Ovary (tissue), 9 donors: Measurements from ENCODE around the gene MAD1L1. TPM values are rescaled to one million over a fixed set of nuclear protein-coding genes. Genes with fewer than 3 reads are reported as not detected.
"Not testable (repeated sequence)": the region's sequence is repeated elsewhere in the genome, so short reads cannot be mapped to it uniquely, and the experiment has no call there.

Experiments
- DNase-seq, 5 donors: peaks; one replicate each; pipeline ENCODE4 v3.0.0-alpha.2; 2019 to 2020
- H3K27ac ChIP-seq, 2 donors: fragments of 200-600 bp; one replicate each; pipeline versions ENCODE4 v1.5.1 to v1.8.0; 2019 to 2022
- H3K27me3 ChIP-seq: fragments of 200-600 bp; one replicate; pipeline ENCODE4 v1.8.0; 2022
- H3K36me3 ChIP-seq: fragments of 200-600 bp; sonication (generic); one replicate; pipeline ENCODE4 v1.5.1; 2019
- H3K4me1 ChIP-seq: one replicate; pipeline ENCODE4 v1.8.1; 2013; ENCODE audit warnings: mild to moderate bottlenecking, moderate library complexity; ENCODE audit not compliant: insufficient read depth
- H3K4me3 ChIP-seq: fragments of 200-600 bp; sonication (generic); one replicate; pipeline ENCODE4 v1.5.1; 2017
- H3K9me3 ChIP-seq, 2 donors: fragments of 200-600 bp in 1 of 2; sonication (generic) in 1 of 2; one replicate each; pipeline versions ENCODE4 v1.5.1 to v1.8.1; 2013 to 2019; ENCODE audit warnings: mild to moderate bottlenecking in 1 of 2, moderate library complexity in 1 of 2
- CTCF ChIP-seq, 3 donors: fragments of 450-650 bp in 2 of 3; fragments of 200-600 bp in 1 of 3; IDR thresholded peaks; one replicate each; pipeline versions ENCODE4 v1.5.1 to v1.8.0; 2016 to 2022; ENCODE audit warnings: antibody characterized with exemption in 3 of 3, mild to moderate bottlenecking in 1 of 3
- EP300 ChIP-seq: sonication (generic); formaldehyde crosslinking; IDR thresholded peaks from one replicate; pipeline ENCODE4 v1.6.1; 2017; ENCODE audit warnings: antibody characterized with exemption
- POLR2A ChIP-seq: fragments of 450-650 bp; IDR thresholded peaks from one replicate; pipeline ENCODE4 v1.6.1; 2017; ENCODE audit warnings: antibody characterized with exemption, mild to moderate bottlenecking, moderate library complexity
- WGBS, 3 donors: extraction: QIAGEN DNeasy Blood & Tissue Kit in 1 of 3; methylation state at CpG; one replicate each; pipeline versions ENCODE4 v1.1.5 to v1.1.7; 2013 to 2017; 5-methylcytosine and 5-hydroxymethylcytosine counted together
- intact Hi-C, 4 donors: fragments of 100-400 bp; cut with DNase I; formaldehyde crosslinking; loops; one replicate each; pipeline versions ENCODE4 v1.11.0 to v1.15.1; 2022 to 2023
- polyA plus RNA-seq, 2 donors: library from polyadenylated mRNA; stranded (reverse); fragments of 200-250 nt in 1 of 2; fragments of 350-450 nt in 1 of 2; fragmentation: Illumina TruSeq in 1 of 2; extraction: RNeasy Lipid Tissue Mini Kit (QIAGEN cat#74804) in 1 of 2; gene quantifications; one replicate each; pipeline ENCODE4 v1.2.3, GENCODE V29; 2013 to 2014
- total RNA-seq, 7 donors: library from RNA; depleted of rRNA in 2 of 7; stranded (reverse); fragments of >200 nt in 2 of 7; fragmentation: NEBNext Ultra II Directional in 3 of 7; extraction: Animal tissue kit (Norgen Biotek cat#: 25700) in 3 of 7; gene quantifications; one replicate each; pipeline versions ENCODE4 v1.1.0 to v1.2.4, GENCODE V29; 2016 to 2023
- donor health status: DM: no; HTN: no; CAD: no; lungs with moderate emphysema.
- donor health status: DM: no; HTN: no; CAD: no.
- donor health status: Bipolar disorder and iron deficiency.
- donor health status: DM: yes; HTN: yes; CAD: no.
- donor health status: DM: no; HTN: no; CAD: no.
- donor health status: DM: yes; HTN: yes; CAD: no.

The MAD1L1 gene
- total and polyA plus RNA-seq, 9 donors = 5.9 to 36.6 (median 22.8) TPM

GRCh38 chr7:1863091-1863900 lies 369.4 kb downstream of the MAD1L1 start:
- Histone ChIP-seq H3K36me3 (no peaks in the 10 kb centered on the region), H3K27me3 (no peaks in the 10 kb centered on the region), H3K9me3 (no peaks in the 10 kb centered on the region), H3K4me3 (no peak overlapping the region), H3K4me1 (peaks cover 2% of the 10 kb centered on the region), H3K27ac (no peak overlapping the region)
- TF ChIP-seq CTCF (IDR thresholded peaks at IDR 0.05) (no peak), EP300 (no peak), POLR2A (no peak)
- 79 to 85% (median 83%) methylated on average over 35 to 40 of the region's 40 CpGs for WGBS, 3 donors
- intact Hi-C loops = no loop called here
- no peak for DNase-seq

- WGBS, 3 donors = 19 to 49% (median 24%) methylated on average over 9 of the region's 9 CpGs
- TF ChIP-seq EP300 = no peak
- Histone ChIP-seq H3K27ac (no peak overlapping the region), H3K4me3 (no peak overlapping the region), H3K4me1 (peaks cover 2% of the 10 kb centered on the region), H3K36me3 (no peaks in the 10 kb centered on the region), H3K9me3 (no peaks in the 10 kb centered on the region), H3K27me3 (no peaks in the 10 kb centered on the region)
- no peak for DNase-seq
- intact Hi-C loops = no loop called here
Measured at GRCh38 chr7:1862560-1862959, 370.2 kb downstream of the MAD1L1 start.

- Histone ChIP-seq H3K36me3 (no peaks in the 10 kb centered on the region), H3K4me3 (no peak overlapping the region), H3K27me3 (no peaks in the 10 kb centered on the region), H3K9me3 (no peaks in the 10 kb centered on the region), H3K4me1 (peaks cover 2% of the 10 kb centered on the region), H3K27ac (no peak overlapping the region)
- no peak for DNase-seq
- TF ChIP-seq POLR2A = no peak
- TF ChIP-seq CTCF (IDR thresholded peaks at IDR 0.05) = no peak
- no peak for TF ChIP-seq EP300
- 54 to 76% (median 62%) methylated on average over 12 to 17 of the region's 19 CpGs for WGBS, 3 donors
- intact Hi-C loops = no loop called here
Measured at GRCh38 chr7:1861799-1862458, 370.8 kb downstream of the MAD1L1 start.

- H3K4me3 ChIP-seq, H3K9me3 ChIP-seq, H3K36me3 ChIP-seq, DNase-seq, H3K27ac ChIP-seq, H3K27me3 ChIP-seq, H3K4me1 ChIP-seq, intact Hi-C loops: not testable (repeated sequence)
- 93 to 96% (median 95%) methylated on average over 20 to 23 of the region's 33 CpGs for WGBS, 3 donors
Measured at GRCh38 chr7:1860881-1861798, 371.6 kb downstream of the MAD1L1 start.

DNA sequence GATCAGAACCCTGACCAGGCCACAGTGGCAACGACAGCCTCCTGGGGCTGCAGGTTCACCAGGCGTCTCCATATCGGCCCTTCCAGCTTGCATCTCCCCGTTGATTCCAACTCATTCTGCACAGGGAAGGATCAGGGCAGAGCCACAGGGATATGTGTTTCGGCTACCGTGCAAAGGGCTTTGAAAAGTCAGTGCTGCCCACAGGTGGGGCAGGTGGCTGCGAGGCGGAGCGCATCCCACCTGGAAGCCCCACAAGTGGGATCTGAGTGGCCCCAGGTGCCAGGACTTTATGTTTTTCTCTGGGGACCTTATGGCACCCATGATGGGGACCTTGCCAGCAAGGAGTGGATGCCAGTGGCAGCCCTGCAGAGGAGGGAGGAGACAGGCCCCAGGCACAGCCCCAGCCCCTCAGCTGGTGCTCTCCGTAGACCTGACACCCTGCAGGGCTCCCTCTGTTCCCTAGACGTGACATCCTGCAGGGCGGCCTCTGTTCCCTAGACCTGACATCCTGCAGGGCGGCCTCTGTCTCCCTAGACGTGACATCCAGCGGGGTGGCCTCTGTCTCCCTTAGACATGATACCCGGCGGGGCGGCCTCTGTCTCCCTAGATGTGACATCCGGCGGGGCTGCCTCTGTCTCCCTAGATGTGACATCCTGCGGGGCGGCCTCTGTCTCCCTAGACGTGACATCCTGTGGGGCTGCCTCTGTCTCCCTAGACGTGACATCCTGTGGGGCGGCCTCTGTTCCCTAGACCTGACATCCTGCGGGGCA lies 373.3 kb downstream of the MAD1L1 start:
- Histone ChIP-seq H3K4me3 (no peak overlapping the region), H3K9me3 (no peaks in the 10 kb centered on the region), H3K36me3 (no peaks in the 10 kb centered on the region), H3K27ac (no peak overlapping the region), H3K27me3 (no peaks in the 10 kb centered on the region), H3K4me1 (peaks cover 2% of the 10 kb centered on the region)
- TF ChIP-seq CTCF (IDR thresholded peaks at IDR 0.05) = no peak
- no peak for TF ChIP-seq POLR2A
- no peak for TF ChIP-seq EP300
- 94 to 97% (median 96%) methylated on average over 26 of the region's 26 CpGs for WGBS, 3 donors
- intact Hi-C loops = no loop called here
- no peak for DNase-seq
